Fibroblast of skin of abdomen (primary cell): Measurements from ENCODE around the gene SH3RF2.

Source experiments
- DNase-seq: peaks from one replicate; pipeline ENCODE4 v3.0.0-alpha.2; 2013

Gene SH3RF2

GRCh38 chr5:145921211-145921610 lies 15.2 kb upstream of the SH3RF2 start:
- DNase-seq: no peak

- DNase-seq: no peak
Observed at GRCh38 chr5:145922059-145922458, 14.3 kb upstream of the SH3RF2 start.

GRCh38 chr5:145923405-145923804 lies 13.0 kb upstream of the SH3RF2 start:
- no peak for DNase-seq

- no peak for DNase-seq
Observed at GRCh38 chr5:145924849-145925248, 11.5 kb upstream of the SH3RF2 start.

- peak; percentile 97 for DNase-seq
Observed at GRCh38 chr5:145925353-145925752, 11.0 kb upstream of the SH3RF2 start.

- peak; percentile 92 for DNase-seq
Observed at GRCh38 chr5:145925803-145926202, 10.6 kb upstream of the SH3RF2 start.

- DNase-seq: peak; percentile 21
Observed at GRCh38 chr5:145931718-145932117, 4.7 kb upstream of the SH3RF2 start.

- DNase-seq: no peak
Observed at GRCh38 chr5:145934276-145934675, 2.1 kb upstream of the SH3RF2 start.

GRCh38 chr5:145937432-145938250 lies 1.3 kb downstream of the SH3RF2 start:
- DNase-seq: peak; percentile 40

GRCh38 chr5:145938776-145939539 lies 2.6 kb downstream of the SH3RF2 start:
- DNase-seq: no peak

- no peak for DNase-seq
Observed at GRCh38 chr5:145939540-145940065, 3.2 kb downstream of the SH3RF2 start.

GRCh38 chr5:145941096-145941447 lies 4.7 kb downstream of the SH3RF2 start:
- DNase-seq: no peak

- peak; percentile 32 for DNase-seq
Observed at GRCh38 chr5:145941448-145942130, 5.2 kb downstream of the SH3RF2 start.

GRCh38 chr5:145942201-145942600 lies 5.8 kb downstream of the SH3RF2 start:
- DNase-seq: no peak

- no peak for DNase-seq
Observed at GRCh38 chr5:145942749-145943148, 6.4 kb downstream of the SH3RF2 start.

- DNase-seq: peak; percentile 48
Observed at GRCh38 chr5:145943674-145944121, 7.3 kb downstream of the SH3RF2 start.

GRCh38 chr5:145944328-145944727 lies 8.0 kb downstream of the SH3RF2 start:
- no peak for DNase-seq

GRCh38 chr5:145945620-145946111 lies 9.3 kb downstream of the SH3RF2 start:
- no peak for DNase-seq

GRCh38 chr5:145946112-145946861 lies 9.9 kb downstream of the SH3RF2 start:
- DNase-seq: peak; percentile 79

- DNase-seq: peak; percentile 28
Observed at GRCh38 chr5:145947581-145947980, 11.2 kb downstream of the SH3RF2 start.

GRCh38 chr5:145948047-145948446 lies 11.7 kb downstream of the SH3RF2 start:
- DNase-seq: no peak

GRCh38 chr5:145948921-145949320 lies 12.5 kb downstream of the SH3RF2 start:
- DNase-seq: no peak
